ENCODE data around the gene GABRG3.

The GABRG3 gene

DNA sequence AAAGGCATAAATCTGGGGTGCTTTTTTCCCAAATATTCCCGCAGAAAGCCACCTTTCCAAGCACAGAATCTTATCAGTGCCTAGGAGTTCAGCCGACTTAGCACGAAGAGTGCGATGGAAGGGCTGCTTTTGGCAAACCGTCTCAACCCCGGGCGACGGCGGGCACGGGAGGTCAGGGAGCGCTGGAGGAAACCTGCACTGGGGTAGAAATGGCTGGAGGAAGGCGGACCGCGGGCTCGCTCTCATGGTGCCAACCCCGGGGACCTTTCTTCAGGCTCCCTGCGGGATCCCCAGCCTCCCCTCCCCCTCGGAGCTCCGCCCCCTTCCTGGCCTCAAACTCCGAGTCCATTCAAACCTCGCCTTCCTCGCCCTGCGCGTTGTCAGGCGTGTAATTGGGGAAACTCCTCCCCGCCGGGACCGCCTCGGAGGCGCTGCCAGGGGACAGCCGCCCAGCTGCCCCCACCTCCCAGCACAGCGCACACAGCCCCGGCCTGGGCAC lies at the start of gene GABRG3:
Gene GABRG3, plus strand, starts transcription at position 470 of the 499 bp plus-strand sequence.
- Histone ChIP-seq H3K27me3 (ENCODE audit: insufficient read depth, low read length) (peaks cover 36% of the 10 kb centered on the region), H3K9me3 (ENCODE audit: low read length) (no peaks in the 10 kb centered on the region), H2AFZ (ENCODE audit: low read depth, low read length) (no peak within 1 kb of the TSS), H3K36me3 (ENCODE audit: insufficient read depth, low read length) (no peaks in the 10 kb centered on the region), H3K4me1 (ENCODE audit: insufficient read depth, low read length) (no peaks in the 10 kb centered on the region), H3K4me3 (ENCODE audit: low read length) (no peak within 1 kb of the TSS)

DNA sequence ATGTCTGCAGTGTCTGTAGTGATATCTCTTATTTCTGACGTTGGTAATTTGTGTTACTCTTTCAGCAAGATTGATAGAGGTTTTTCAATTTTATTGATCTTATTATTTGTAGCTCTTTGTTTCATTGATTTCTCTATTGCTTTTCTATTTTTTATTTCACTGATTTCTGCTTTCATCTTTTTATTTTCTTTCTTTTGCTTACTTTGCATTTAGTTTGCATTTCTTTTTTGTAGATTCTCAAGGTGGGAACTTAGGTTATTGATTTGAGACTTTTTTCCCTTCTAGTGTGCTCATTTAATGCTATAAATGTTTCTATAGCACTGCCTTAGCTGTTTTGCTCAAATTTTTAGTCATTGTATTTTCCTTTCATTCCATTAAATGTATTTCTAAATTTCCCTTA lies 49.5 kb upstream of the GABRG3 start:
- no peaks in the 10 kb centered on the region for H3K27me3 ChIP-seq (ENCODE audit: insufficient read depth, low read length)
- no peaks in the 10 kb centered on the region for H3K36me3 ChIP-seq (ENCODE audit: insufficient read depth, low read length)
- H3K4me3 ChIP-seq (ENCODE audit: low read length) = no peak overlapping the region
- H3K9me3 ChIP-seq (ENCODE audit: low read length) = no peaks in the 10 kb centered on the region
- no peak overlapping the region for H2AFZ ChIP-seq (ENCODE audit: low read depth, low read length)
- no peaks in the 10 kb centered on the region for H3K4me1 ChIP-seq (ENCODE audit: insufficient read depth, low read length)

DNA sequence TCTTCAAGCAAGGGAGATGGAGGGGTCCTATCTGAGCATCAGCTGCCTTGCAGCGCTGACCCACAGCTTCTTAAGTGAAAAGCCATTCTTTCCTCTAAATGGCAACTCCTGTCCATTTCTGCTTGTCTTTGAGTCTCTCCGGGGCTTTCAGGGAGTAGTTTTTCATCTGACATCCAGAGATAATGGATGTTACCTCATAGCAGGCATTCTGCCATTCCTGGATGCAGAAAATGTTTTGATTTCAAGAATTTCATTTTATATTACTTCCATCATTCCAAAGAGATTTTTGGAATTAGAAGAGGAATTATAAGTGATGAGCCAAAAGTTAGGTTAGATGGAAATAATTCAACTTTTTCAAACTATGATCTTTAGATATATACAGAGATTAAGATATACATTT lies 44.9 kb upstream of the GABRG3 start:
- Histone ChIP-seq H3K27me3 (ENCODE audit: insufficient read depth, low read length) (no peaks in the 10 kb centered on the region), H3K36me3 (ENCODE audit: insufficient read depth, low read length) (no peaks in the 10 kb centered on the region), H2AFZ (ENCODE audit: low read depth, low read length) (no peak overlapping the region), H3K4me3 (ENCODE audit: low read length) (no peak overlapping the region), H3K4me1 (ENCODE audit: insufficient read depth, low read length) (no peaks in the 10 kb centered on the region), H3K9me3 (ENCODE audit: low read length) (no peaks in the 10 kb centered on the region)

DNA sequence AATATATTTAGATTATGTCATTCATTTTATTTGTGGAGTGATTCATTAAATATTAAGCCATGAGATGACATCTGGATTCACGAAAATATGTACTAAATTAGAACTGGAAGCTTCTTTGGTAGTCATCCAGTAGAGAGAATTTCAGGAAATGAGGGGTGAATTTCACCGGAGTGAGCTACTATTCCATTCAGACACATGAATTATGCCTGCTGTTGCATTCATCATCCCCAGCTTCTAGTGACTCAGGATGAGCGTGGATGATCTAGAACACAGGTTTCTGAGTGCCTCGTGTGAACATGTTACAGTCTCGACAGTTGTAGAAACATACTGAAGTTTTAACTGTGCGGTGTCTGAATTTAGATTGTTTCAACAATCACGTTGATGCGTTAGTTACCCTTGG lies 42.9 kb upstream of the GABRG3 start:
- no peaks in the 10 kb centered on the region for H3K36me3 ChIP-seq (ENCODE audit: insufficient read depth, low read length)
- H3K4me1 ChIP-seq (ENCODE audit: insufficient read depth, low read length) = no peaks in the 10 kb centered on the region
- H3K9me3 ChIP-seq (ENCODE audit: low read length) = no peaks in the 10 kb centered on the region
- no peaks in the 10 kb centered on the region for H3K27me3 ChIP-seq (ENCODE audit: insufficient read depth, low read length)
- no peak overlapping the region for H2AFZ ChIP-seq (ENCODE audit: low read depth, low read length)
- H3K4me3 ChIP-seq (ENCODE audit: low read length) = no peak overlapping the region

DNA sequence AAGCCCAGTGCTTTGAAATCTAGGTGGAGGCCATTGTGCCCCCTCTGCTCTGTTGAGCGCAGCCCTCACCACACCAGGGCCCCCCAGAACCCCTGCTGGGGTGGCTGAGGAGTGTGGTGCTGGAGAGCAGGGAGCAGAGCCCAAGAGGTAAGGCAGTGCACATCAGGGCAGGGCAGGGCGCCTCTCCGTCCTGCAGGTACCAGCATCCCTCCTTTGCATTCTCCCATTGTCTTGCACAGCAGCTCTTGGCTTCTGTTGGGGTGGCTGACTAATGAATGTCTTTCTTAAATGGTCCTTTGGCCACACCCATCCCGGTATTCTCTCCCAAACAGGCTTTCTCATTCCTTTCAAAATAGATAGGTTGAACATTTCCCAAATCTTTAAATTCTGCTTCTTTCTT lies 41.4 kb upstream of the GABRG3 start:
- H3K36me3 ChIP-seq (ENCODE audit: insufficient read depth, low read length) = no peaks in the 10 kb centered on the region
- no peak overlapping the region for H3K4me3 ChIP-seq (ENCODE audit: low read length)
- no peaks in the 10 kb centered on the region for H3K4me1 ChIP-seq (ENCODE audit: insufficient read depth, low read length)
- H3K9me3 ChIP-seq (ENCODE audit: low read length) = no peaks in the 10 kb centered on the region
- H2AFZ ChIP-seq (ENCODE audit: low read depth, low read length) = no peak overlapping the region
- no peaks in the 10 kb centered on the region for H3K27me3 ChIP-seq (ENCODE audit: insufficient read depth, low read length)

DNA sequence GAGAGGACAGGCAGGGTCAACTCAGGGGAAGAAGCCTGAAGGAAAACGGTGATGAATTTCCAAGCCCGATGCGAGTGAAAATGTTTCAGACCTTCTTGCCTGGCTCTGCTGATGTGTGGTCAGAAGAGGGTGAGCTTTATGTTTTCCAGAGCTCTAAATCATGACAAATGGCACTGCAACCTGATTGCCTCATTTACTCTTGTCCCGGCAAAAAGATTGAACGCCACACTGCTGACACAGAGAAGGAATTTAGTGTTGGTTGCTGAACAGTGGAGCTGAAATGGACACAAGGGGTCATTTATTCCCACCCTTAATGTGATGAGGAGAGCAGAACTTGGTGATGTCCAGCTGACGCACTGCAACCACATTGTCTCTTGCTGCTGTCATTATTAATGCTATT lies 36.1 kb upstream of the GABRG3 start:
- Histone ChIP-seq H3K4me1 (ENCODE audit: insufficient read depth, low read length) (no peaks in the 10 kb centered on the region), H3K9me3 (ENCODE audit: low read length) (no peaks in the 10 kb centered on the region), H3K36me3 (ENCODE audit: insufficient read depth, low read length) (no peaks in the 10 kb centered on the region), H2AFZ (ENCODE audit: low read depth, low read length) (no peak overlapping the region), H3K4me3 (ENCODE audit: low read length) (no peak overlapping the region), H3K27me3 (ENCODE audit: insufficient read depth, low read length) (no peaks in the 10 kb centered on the region)

DNA sequence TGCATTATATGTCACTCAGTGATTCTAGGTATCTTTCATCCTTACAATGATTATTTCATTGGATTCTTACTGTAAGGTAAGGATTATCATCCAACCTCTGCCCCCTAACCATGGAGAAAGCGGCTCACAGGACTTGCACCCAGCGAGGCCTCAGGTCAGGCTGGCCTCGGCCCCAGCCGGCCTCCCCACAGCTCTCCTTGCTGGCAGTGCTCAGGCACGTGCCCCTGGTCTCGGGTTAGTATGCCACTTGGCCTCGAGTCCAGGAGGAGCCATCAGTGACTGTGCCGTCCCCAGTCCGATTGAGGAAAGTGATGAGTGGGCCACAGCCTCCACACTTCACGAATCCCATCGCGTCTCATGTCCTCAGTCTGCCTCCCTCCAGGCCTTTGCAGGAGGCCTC lies 35.7 kb upstream of the GABRG3 start:
- H3K9me3 ChIP-seq (ENCODE audit: low read length) = no peaks in the 10 kb centered on the region
- H3K4me3 ChIP-seq (ENCODE audit: low read length) = no peak overlapping the region
- H3K36me3 ChIP-seq (ENCODE audit: insufficient read depth, low read length) = no peaks in the 10 kb centered on the region
- H3K4me1 ChIP-seq (ENCODE audit: insufficient read depth, low read length) = no peaks in the 10 kb centered on the region
- no peak overlapping the region for H2AFZ ChIP-seq (ENCODE audit: low read depth, low read length)
- no peaks in the 10 kb centered on the region for H3K27me3 ChIP-seq (ENCODE audit: insufficient read depth, low read length)

DNA sequence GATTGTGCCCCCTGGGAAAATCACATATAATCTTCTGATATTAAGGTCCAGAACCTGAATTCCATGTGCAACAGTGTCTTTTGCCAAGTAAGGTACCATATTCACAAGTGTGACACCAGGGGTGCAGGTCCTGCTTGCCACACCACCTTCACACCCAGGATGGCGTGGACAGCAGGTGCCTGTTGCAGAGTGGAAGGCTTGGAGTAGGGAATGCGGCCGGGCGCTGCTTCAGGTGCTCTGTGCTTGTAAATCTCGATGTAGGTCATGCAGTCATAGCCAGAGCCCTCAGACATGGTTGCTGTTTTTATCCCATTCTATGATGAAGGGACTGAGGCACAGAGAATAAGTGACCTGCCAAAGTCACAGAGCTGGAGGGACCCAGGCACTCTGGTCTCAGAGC lies 34.5 kb upstream of the GABRG3 start:
- H3K9me3 ChIP-seq (ENCODE audit: low read length) = no peaks in the 10 kb centered on the region
- no peak overlapping the region for H2AFZ ChIP-seq (ENCODE audit: low read depth, low read length)
- H3K27me3 ChIP-seq (ENCODE audit: insufficient read depth, low read length) = no peaks in the 10 kb centered on the region
- H3K4me1 ChIP-seq (ENCODE audit: insufficient read depth, low read length) = no peaks in the 10 kb centered on the region
- no peak overlapping the region for H3K4me3 ChIP-seq (ENCODE audit: low read length)
- no peaks in the 10 kb centered on the region for H3K36me3 ChIP-seq (ENCODE audit: insufficient read depth, low read length)

DNA sequence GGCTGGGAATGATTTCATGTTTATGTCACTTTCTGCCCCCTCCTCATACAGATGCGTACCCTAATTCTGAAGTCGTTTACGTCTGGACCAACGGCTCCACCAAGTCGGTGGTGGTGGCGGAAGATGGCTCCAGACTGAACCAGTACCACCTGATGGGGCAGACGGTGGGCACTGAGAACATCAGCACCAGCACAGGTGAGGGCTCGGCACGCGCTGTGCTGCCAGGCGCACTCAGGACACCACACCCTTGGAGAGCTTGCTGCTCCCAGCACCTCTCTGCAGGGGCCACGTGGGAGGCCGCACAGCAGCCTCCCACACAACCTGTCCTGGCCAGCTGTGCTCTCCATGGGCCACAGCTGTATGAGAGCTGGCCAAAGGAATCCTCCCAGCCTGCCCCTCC lies 33.8 kb upstream of the GABRG3 start:
- Histone ChIP-seq H2AFZ (ENCODE audit: low read depth, low read length) (no peak overlapping the region), H3K36me3 (ENCODE audit: insufficient read depth, low read length) (no peaks in the 10 kb centered on the region), H3K9me3 (ENCODE audit: low read length) (no peaks in the 10 kb centered on the region), H3K4me3 (ENCODE audit: low read length) (no peak overlapping the region), H3K4me1 (ENCODE audit: insufficient read depth, low read length) (no peaks in the 10 kb centered on the region), H3K27me3 (ENCODE audit: insufficient read depth, low read length) (no peaks in the 10 kb centered on the region)

DNA sequence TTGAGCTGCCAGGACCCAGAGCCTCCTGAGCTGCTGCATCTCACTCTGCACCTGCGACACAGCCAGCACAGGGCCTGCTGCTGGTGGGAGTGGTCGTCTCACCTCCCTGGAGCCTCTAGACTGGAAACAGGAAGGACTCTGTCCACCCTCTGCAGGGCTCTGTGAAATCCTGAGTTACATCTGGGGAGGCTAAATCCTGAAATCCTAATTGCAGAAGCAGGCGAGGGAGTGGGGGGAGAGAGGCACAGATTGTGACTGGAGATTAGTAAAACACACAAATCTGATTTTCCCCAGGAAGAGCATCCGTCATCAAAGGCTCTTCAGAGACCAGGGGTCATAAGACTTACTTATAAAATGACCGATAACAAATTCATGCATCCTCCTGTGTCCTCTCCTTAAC lies 31.6 kb upstream of the GABRG3 start:
- Histone ChIP-seq H3K4me3 (ENCODE audit: low read length) (no peak overlapping the region), H3K36me3 (ENCODE audit: insufficient read depth, low read length) (no peaks in the 10 kb centered on the region), H3K4me1 (ENCODE audit: insufficient read depth, low read length) (no peaks in the 10 kb centered on the region), H3K27me3 (ENCODE audit: insufficient read depth, low read length) (no peaks in the 10 kb centered on the region), H2AFZ (ENCODE audit: low read depth, low read length) (no peak overlapping the region), H3K9me3 (ENCODE audit: low read length) (no peaks in the 10 kb centered on the region)

DNA sequence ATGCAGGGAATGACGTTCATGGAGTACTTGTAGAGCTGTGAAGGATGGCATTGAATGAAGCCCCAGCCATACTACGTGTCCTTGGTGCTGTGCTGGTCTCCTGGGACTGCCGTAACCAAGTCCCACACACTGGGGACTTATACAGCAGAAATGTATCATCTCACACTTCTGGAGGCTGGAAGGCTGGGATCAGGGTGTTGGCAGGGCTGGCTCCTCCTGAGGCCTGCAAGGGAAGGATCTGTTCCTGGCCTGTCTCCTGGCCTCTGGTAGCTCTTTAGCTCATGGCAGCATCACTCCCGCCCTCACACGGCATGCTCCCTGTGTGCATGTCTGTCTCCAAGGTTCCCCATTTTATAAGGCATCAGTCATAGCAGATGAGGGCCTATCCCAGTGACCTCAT lies 29.5 kb upstream of the GABRG3 start:
- H3K27me3 ChIP-seq (ENCODE audit: insufficient read depth, low read length) = no peaks in the 10 kb centered on the region
- H2AFZ ChIP-seq (ENCODE audit: low read depth, low read length) = no peak overlapping the region
- no peak overlapping the region for H3K4me3 ChIP-seq (ENCODE audit: low read length)
- no peaks in the 10 kb centered on the region for H3K36me3 ChIP-seq (ENCODE audit: insufficient read depth, low read length)
- no peaks in the 10 kb centered on the region for H3K4me1 ChIP-seq (ENCODE audit: insufficient read depth, low read length)
- no peaks in the 10 kb centered on the region for H3K9me3 ChIP-seq (ENCODE audit: low read length)

DNA sequence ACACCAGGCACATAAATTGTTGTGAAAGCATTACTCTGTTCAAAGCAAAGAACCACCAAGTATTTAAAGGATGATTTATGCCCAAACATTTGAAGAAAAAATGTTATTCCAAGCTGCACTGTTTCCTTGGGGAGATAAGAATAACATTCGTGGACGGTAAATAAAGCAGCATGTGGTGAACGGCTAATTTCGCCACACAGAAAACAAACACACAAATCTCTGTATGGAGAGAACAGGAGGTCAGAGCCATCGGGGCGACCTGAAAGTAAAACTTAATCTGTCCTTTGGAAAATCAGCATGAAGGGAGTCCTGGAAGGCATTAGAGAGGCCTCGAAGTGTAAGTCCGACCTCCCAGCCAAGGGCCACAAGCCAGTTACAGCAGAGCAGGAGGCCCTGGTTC lies 27.1 kb upstream of the GABRG3 start:
- Histone ChIP-seq H3K9me3 (ENCODE audit: low read length) (no peaks in the 10 kb centered on the region), H3K4me1 (ENCODE audit: insufficient read depth, low read length) (no peaks in the 10 kb centered on the region), H3K36me3 (ENCODE audit: insufficient read depth, low read length) (no peaks in the 10 kb centered on the region), H2AFZ (ENCODE audit: low read depth, low read length) (no peak overlapping the region), H3K4me3 (ENCODE audit: low read length) (no peak overlapping the region), H3K27me3 (ENCODE audit: insufficient read depth, low read length) (no peaks in the 10 kb centered on the region)

DNA sequence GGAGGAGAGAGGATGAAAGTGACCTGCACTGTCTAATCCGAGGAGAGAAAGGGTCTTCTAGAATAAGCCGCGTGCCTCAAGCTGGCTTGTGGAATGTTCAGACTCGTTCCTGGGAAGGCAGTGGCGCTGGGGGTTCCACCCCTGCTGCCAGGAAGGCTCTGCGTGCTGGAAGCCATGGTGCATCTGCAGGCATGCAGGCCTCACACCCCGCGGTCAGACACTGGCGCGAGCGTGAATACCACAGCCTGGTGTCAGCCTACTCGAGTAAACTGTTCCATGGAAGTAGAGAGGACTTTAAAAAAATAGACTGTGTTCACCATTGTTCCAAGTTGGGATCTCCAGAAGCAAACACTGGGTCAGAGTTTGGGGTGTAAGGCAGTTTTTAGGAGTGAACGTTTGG lies 25.9 kb upstream of the GABRG3 start:
- H3K4me3 ChIP-seq (ENCODE audit: low read length) = no peak overlapping the region
- H3K36me3 ChIP-seq (ENCODE audit: insufficient read depth, low read length) = no peaks in the 10 kb centered on the region
- no peaks in the 10 kb centered on the region for H3K27me3 ChIP-seq (ENCODE audit: insufficient read depth, low read length)
- no peak overlapping the region for H2AFZ ChIP-seq (ENCODE audit: low read depth, low read length)
- H3K4me1 ChIP-seq (ENCODE audit: insufficient read depth, low read length) = no peaks in the 10 kb centered on the region
- H3K9me3 ChIP-seq (ENCODE audit: low read length) = no peaks in the 10 kb centered on the region

DNA sequence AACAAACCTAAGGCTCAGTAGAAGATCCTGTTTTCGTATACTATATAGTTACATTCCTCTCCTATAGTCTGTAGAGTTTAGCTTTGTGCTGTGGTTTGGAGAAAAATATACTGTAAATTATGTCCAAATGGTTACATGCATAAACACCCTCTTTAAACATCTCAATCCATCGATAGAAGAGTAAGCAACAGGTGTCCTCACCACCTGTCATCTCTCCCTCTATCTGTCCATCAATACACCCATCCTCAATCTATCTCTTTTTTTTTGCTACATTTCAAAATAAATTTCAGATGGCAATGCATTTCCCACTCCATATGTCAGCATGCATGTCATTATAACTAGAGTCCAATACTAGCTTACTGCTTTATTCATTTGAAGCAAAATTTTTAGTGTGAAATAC lies 21.0 kb upstream of the GABRG3 start:
- H3K4me1 ChIP-seq (ENCODE audit: insufficient read depth, low read length) = no peaks in the 10 kb centered on the region
- no peaks in the 10 kb centered on the region for H3K27me3 ChIP-seq (ENCODE audit: insufficient read depth, low read length)
- H3K4me3 ChIP-seq (ENCODE audit: low read length) = no peak overlapping the region
- H3K36me3 ChIP-seq (ENCODE audit: insufficient read depth, low read length) = no peaks in the 10 kb centered on the region
- no peaks in the 10 kb centered on the region for H3K9me3 ChIP-seq (ENCODE audit: low read length)
- no peak overlapping the region for H2AFZ ChIP-seq (ENCODE audit: low read depth, low read length)

Measured in neuron (in vitro differentiated cells).